Measurements from ENCODE around the gene OBSCN. TPM values are rescaled to one million over a fixed set of nuclear protein-coding genes. Genes with fewer than 3 reads are reported as not detected.
"Not testable (repeated sequence)": the region's sequence is repeated elsewhere in the genome, so short reads cannot be mapped to it uniquely, and the experiment has no call there.

Gene OBSCN
- total and polyA plus RNA-seq, 11 donors = 155 to 524 (median 354) TPM

DNA sequence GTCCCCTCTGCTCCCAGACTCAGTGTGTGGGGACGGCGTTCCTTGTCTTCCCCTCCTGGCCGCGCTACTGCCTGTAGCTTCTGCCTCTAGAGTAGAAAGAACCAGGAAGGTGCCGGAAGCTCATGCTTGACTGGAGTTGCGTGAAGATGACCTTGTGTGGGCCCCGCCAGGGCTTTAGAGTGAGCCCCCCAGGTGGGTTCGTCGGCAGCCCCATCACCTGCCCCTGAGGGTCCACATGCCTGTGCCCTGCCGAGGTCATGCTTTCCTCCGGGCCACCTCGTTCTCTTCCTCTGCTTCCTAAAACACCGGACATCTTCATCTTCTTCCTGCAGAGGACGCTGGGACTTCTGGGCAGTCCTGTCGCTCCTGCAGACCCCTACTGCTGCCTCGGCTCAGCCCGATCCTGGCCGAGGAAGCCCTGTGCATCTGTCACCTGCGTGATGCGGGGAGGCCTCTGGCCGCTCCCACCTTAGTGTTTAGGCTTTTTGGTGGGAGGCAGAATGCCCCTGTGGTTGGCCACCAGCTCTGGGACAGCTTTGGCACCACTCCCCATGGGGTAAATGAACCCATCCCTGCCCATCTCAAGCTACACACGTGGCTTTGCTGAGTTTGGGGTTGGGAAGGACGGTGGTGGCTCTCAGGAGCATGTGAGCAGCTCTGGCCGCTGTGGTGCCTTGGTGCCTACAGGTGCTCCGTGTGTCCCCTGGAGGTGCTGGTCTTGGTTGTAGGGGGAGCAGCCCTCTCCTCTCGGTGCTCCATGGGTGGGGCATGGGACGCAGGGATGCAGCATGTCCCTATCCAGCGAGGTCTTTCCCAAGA, 12.3 kb downstream of the OBSCN start:
- ATAC-seq (no peak), DNase-seq (no peak)
- WGBS, 4 donors = 70 to 85% (median 83%) methylated on average over 26 to 28 of the region's 28 CpGs
- intact Hi-C loops (cut with DNase I) = loop anchor here in 1 of 10 donors (10.0 kb wide), 1 partner anchor 235 kb away; a partner anchor contains a TSS
- TF ChIP-seq, protein P1, sequence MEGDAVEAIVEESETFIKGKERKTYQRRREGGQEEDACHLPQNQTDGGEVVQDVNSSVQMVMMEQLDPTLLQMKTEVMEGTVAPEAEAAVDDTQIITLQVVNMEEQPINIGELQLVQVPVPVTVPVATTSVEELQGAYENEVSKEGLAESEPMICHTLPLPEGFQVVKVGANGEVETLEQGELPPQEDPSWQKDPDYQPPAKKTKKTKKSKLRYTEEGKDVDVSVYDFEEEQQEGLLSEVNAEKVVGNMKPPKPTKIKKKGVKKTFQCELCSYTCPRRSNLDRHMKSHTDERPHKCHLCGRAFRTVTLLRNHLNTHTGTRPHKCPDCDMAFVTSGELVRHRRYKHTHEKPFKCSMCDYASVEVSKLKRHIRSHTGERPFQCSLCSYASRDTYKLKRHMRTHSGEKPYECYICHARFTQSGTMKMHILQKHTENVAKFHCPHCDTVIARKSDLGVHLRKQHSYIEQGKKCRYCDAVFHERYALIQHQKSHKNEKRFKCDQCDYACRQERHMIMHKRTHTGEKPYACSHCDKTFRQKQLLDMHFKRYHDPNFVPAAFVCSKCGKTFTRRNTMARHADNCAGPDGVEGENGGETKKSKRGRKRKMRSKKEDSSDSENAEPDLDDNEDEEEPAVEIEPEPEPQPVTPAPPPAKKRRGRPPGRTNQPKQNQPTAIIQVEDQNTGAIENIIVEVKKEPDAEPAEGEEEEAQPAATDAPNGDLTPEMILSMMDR (IDR thresholded peaks at IDR 0.05) = no peak
- no peak for TF ChIP-seq POLR2A (IDR thresholded peaks at IDR 0.05)
- Histone ChIP-seq H3K4me3 (no peak overlapping the region), H3K4me1 (peaks cover 0 to 49% (median 4%) of the 10 kb centered on the region in 12 donors), H3K27ac (peak overlapping the region in 1 of 12 donors; percentile 99), H3K36me3 (peaks cover 0 to 88% (median 60%) of the 10 kb centered on the region in 9 donors), H3K27me3 (no peaks in the 10 kb centered on the region), H3K9me3 (peaks cover 0 to 12% (median 0%) of the 10 kb centered on the region in 12 donors)

DNA sequence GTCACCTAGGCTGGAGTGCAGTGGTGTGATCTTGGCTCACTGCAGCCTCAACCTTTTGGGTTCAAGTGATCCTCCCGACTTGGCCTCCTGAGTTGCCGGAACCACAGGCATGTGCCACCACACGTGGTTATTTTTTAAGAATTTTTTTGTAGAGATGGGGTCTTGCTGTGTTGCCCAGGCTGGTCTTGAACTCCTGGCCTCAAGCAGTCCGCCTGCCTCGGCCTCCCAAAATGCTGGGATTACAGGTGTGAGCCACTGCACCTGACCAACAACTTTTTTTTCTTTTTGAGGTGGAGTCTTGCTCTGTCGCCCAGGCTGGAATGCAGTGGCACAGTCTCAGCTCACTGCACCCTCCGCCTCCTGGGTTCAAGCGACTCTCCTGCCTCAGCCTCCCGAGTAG, 13.3 kb downstream of the OBSCN start:
- 86 to 88% (median 86%) methylated on average over 9 of the region's 9 CpGs for WGBS, 4 donors
- Histone ChIP-seq H3K9me3 (peaks cover 0 to 17% (median 0%) of the 10 kb centered on the region in 12 donors), H3K36me3 (peaks cover 0 to 91% (median 63%) of the 10 kb centered on the region in 9 donors), H3K4me1 (peaks cover 0 to 51% (median 4%) of the 10 kb centered on the region in 12 donors)
- intact Hi-C loops (cut with DNase I); H3K27ac ChIP-seq; H3K27me3 ChIP-seq; ATAC-seq; H3K4me3 ChIP-seq; DNase-seq: not testable (repeated sequence)

DNA sequence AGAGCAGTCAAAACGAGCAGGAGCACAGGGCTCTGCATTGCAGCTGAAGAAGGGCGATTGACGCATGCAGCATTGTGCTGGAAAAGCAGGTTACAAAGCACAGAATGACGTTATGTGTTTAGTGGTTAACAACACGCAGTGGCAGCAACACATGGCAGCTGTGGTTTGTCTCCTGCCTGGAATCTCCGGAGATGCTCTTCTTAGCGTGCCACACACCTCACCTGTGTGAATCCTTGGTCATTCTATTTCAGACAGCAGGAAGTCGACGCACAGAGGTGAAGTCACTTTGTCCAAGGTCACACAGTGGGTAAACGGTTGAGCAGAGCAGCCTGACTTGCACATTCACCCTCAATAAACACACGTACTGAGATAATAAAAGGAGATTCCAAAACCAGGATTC, 14.7 kb downstream of the OBSCN start:
- TF ChIP-seq, protein P1 (IDR thresholded peaks at IDR 0.05) = no peak
- TF ChIP-seq POLR2A (IDR thresholded peaks at IDR 0.05) = no peak
- no peaks in the 10 kb centered on the region for H3K27me3 ChIP-seq
- peaks cover 0 to 17% (median 0%) of the 10 kb centered on the region in 12 donors for H3K9me3 ChIP-seq
- no peak for ATAC-seq
- H3K36me3 ChIP-seq = peaks cover 0 to 92% (median 58%) of the 10 kb centered on the region in 9 donors
- no peak overlapping the region for H3K4me3 ChIP-seq
- intact Hi-C loops (cut with DNase I) = no loop called here
- DNase-seq = no peak
- peaks cover 0 to 57% (median 5%) of the 10 kb centered on the region in 12 donors for H3K4me1 ChIP-seq
- H3K27ac ChIP-seq = peak overlapping the region in 3 of 12 donors; percentile 9 to 29 (median 9)
- WGBS, 4 donors = 56 to 64% (median 61%) methylated on average over 11 of the region's 11 CpGs

- peaks cover 0 to 92% (median 46%) of the 10 kb centered on the region in 9 donors for H3K36me3 ChIP-seq
These were observed 16.6 kb downstream of the OBSCN start for GRCh38 chr1:228224198-228225164.

More at GRCh38 chr1:228224198-228225164, 16.6 kb downstream of the OBSCN start:
- H3K4me3 ChIP-seq = no peak overlapping the region
- peaks cover 0 to 17% (median 0%) of the 10 kb centered on the region in 12 donors for H3K9me3 ChIP-seq
- peaks cover 0 to 60% (median 7%) of the 10 kb centered on the region in 12 donors for H3K4me1 ChIP-seq
- TF ChIP-seq, protein P1 (IDR thresholded peaks at IDR 0.05) = no peak
- no peak for TF ChIP-seq POLR2A (IDR thresholded peaks at IDR 0.05)
- ATAC-seq (no peak), DNase-seq (peak in 1 of 5 donors; percentile 61)
- no peak overlapping the region for H3K27ac ChIP-seq
- intact Hi-C loops (cut with DNase I) = loop anchor here in 1 of 10 donors (5.0 kb wide), 1 partner anchor 48 kb away; no protein-coding TSS in a partner anchor
- WGBS, 4 donors = 90 to 96% (median 94%) methylated on average over 9 to 16 of the region's 16 CpGs
- H3K27me3 ChIP-seq = no peaks in the 10 kb centered on the region

Data from heart left ventricle (tissue), 16 donors.